ENCODE results near the gene ANKRD13A. TPM values are rescaled to one million over a fixed set of nuclear protein-coding genes. Genes with fewer than 3 reads are reported as not detected.
A peak's percentile ranks its signal among the peaks of the same experiment; 100 is the strongest.

Gene ANKRD13A
- total RNA-seq, 2 experiments from 2014 or later = 38.2 to 39.8 TPM

GRCh38 chr12:109995686-109996482, 3.3 kb upstream of the ANKRD13A start, which contains the start of gene GIT2:
Gene GIT2 (minus strand): TSS chr12:109996368. CDS start chr12:109996224, 144 bp downstream.
- H3K4me1 Mint-ChIP-seq = peaks cover 65% of the 10 kb centered on the region
- H3K4me3 Mint-ChIP-seq = peak within 1 kb of the TSS; percentile 99
- DNase-seq (peak; percentile 98), ATAC-seq (peak; percentile 85)
- intact Hi-C loops (cut with DNase I, micrococcal nuclease) = loop anchor here (1.0 to 5.0 kb wide), 15 partner anchors 9 to 781 kb away; partner anchors contain the start of genes ATP2A2 (in 1 of the 2), C12orf76 (in 1 of the 2), FAM216A (in 1 of the 2) and GLTP (in 1 of the 2)
- H3K9me3 Mint-ChIP-seq (ENCODE audit: low read depth) = no peaks in the 10 kb centered on the region
- no peaks in the 10 kb centered on the region for H3K27me3 Mint-ChIP-seq
- H3K27ac Mint-ChIP-seq = peak within 1 kb of the TSS; percentile 97
- ChIA-PET CTCF (interaction anchor here (0.8 kb wide), 1 partner anchor 406 kb away, joined by 3 read pairs; no protein-coding TSS in a partner anchor), POLR2A (no interaction called here)
- H3K36me3 Mint-ChIP-seq (ENCODE audit: low read depth) = peaks cover 12% of the 10 kb centered on the region

- ChIA-PET CTCF (interaction anchor here (0.6 to 1.2 kb wide), 2 partner anchors 29 to 566 kb away, joined by 3 read pairs; no protein-coding TSS in a partner anchor), POLR2A (no interaction called here)
- no peaks in the 10 kb centered on the region for H3K27me3 Mint-ChIP-seq
Observed at GRCh38 chr12:109996483-109996853, 2.8 kb upstream of the ANKRD13A start.

DNA sequence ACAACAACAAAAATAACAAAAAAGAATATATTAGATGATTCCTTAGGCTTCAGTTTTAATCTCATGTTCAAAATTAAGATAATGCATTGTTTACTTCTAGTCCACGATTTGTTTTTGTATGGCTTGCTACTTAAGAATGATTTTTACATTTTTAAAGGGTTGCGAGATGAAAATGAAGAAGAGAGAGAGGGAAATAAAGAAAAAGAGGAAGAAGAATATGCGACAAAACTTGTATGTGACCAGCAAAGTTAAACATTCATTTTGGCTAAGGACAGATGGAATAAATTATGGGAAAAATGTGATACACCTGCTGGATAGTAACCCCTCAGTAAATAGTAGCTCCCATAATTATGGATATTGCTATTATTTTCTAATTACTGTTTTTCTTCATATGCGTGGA, 1.8 kb upstream of the ANKRD13A start:
- Mint-ChIP-seq H3K36me3 (ENCODE audit: low read depth) (peaks cover 3% of the 10 kb centered on the region), H3K4me1 (peaks cover 70% of the 10 kb centered on the region), H3K4me3 (no peak overlapping the region), H3K27ac (no peak overlapping the region), H3K9me3 (ENCODE audit: low read depth) (no peaks in the 10 kb centered on the region), H3K27me3 (no peaks in the 10 kb centered on the region)
- intact Hi-C loops (cut with DNase I, micrococcal nuclease) = loop anchor here (2.0 to 5.0 kb wide), 5 partner anchors 40 to 779 kb away; partner anchors contain the start of genes ATP2A2 (in 1 of the 2), PPTC7 (in 1 of the 2), RAD9B (in 1 of the 2) and VPS29 (in 1 of the 2)
- no peak for DNase-seq
- ChIA-PET POLR2A (no interaction called here), CTCF (interaction anchor here (1.2 to 2.8 kb wide), 2 partner anchors 9 to 30 kb away, joined by 3 to 8 read pairs; no protein-coding TSS in a partner anchor)
- no peak for ATAC-seq

More at GRCh38 chr12:109996483-109996853, 2.8 kb upstream of the ANKRD13A start:
- peak overlapping the region; percentile 99 for H3K4me3 Mint-ChIP-seq
- no peak for DNase-seq
- intact Hi-C loops (cut with DNase I, micrococcal nuclease) = loop anchor here (1.0 to 5.0 kb wide), 13 partner anchors 9 to 780 kb away; partner anchors contain the start of genes ATP2A2 (in 1 of the 2), C12orf76 (in 1 of the 2), FAM216A (in 1 of the 2) and GLTP (in 1 of the 2)
- H3K9me3 Mint-ChIP-seq (ENCODE audit: low read depth) = no peaks in the 10 kb centered on the region
- ATAC-seq = no peak
- peaks cover 8% of the 10 kb centered on the region for H3K36me3 Mint-ChIP-seq (ENCODE audit: low read depth)
- H3K4me1 Mint-ChIP-seq = peaks cover 68% of the 10 kb centered on the region
- peak overlapping the region; percentile 90 for H3K27ac Mint-ChIP-seq

GRCh38 chr12:109998241-109998903, 858 bp upstream of the ANKRD13A start:
- intact Hi-C loops (cut with DNase I, micrococcal nuclease) = loop anchor here (5.0 kb wide), 3 partner anchors 39 to 584 kb away; partner anchors contain the start of genes ATP2A2 (in 1 of the 2) and PPTC7 (in 1 of the 2)
- POLR2A ChIA-PET = interaction anchor here (0.7 kb wide), 1 partner anchor 58 kb away, joined by 3 read pairs; no protein-coding TSS in a partner anchor
- no peaks in the 10 kb centered on the region for H3K27me3 Mint-ChIP-seq
- peak overlapping the region; percentile 98 for H3K27ac Mint-ChIP-seq
- peak overlapping the region; percentile 90 for H3K4me3 Mint-ChIP-seq
- ATAC-seq = no peak
- no peaks in the 10 kb centered on the region for H3K9me3 Mint-ChIP-seq (ENCODE audit: low read depth)
- peaks cover 69% of the 10 kb centered on the region for H3K4me1 Mint-ChIP-seq
- CTCF ChIA-PET = interaction anchor here (0.7 to 2.8 kb wide), 3 partner anchors 8 to 22 kb away, joined by 4 to 8 read pairs (median 4); no protein-coding TSS in a partner anchor
- H3K36me3 Mint-ChIP-seq (ENCODE audit: low read depth) = peaks cover 9% of the 10 kb centered on the region
- DNase-seq = no peak

- Mint-ChIP-seq H3K36me3 (ENCODE audit: low read depth) (peaks cover 11% of the 10 kb centered on the region), H3K27me3 (no peaks in the 10 kb centered on the region), H3K4me3 (peak overlapping the region; percentile 90), H3K27ac (peak overlapping the region; percentile 93), H3K4me1 (peaks cover 67% of the 10 kb centered on the region), H3K9me3 (ENCODE audit: low read depth) (no peaks in the 10 kb centered on the region)
- intact Hi-C loops (cut with DNase I, micrococcal nuclease) = loop anchor here (5.0 kb wide), 3 partner anchors 38 to 583 kb away; partner anchors contain the start of genes ATP2A2 (in 1 of the 2) and PPTC7 (in 1 of the 2)
- CTCF ChIA-PET = interaction anchor here (0.6 to 2.8 kb wide), 2 partner anchors 12 to 32 kb away, joined by 3 to 8 read pairs; no protein-coding TSS in a partner anchor
- POLR2A ChIA-PET = interaction anchor here (0.6 to 0.9 kb wide), 2 partner anchors 27 to 503 kb away, joined by 3 read pairs; partner anchors contain the start of gene RAD9B
- DNase-seq (peak; percentile 29), ATAC-seq (no peak)
Observed at GRCh38 chr12:109999649-109999971, 380 bp downstream of the ANKRD13A start.

DNA sequence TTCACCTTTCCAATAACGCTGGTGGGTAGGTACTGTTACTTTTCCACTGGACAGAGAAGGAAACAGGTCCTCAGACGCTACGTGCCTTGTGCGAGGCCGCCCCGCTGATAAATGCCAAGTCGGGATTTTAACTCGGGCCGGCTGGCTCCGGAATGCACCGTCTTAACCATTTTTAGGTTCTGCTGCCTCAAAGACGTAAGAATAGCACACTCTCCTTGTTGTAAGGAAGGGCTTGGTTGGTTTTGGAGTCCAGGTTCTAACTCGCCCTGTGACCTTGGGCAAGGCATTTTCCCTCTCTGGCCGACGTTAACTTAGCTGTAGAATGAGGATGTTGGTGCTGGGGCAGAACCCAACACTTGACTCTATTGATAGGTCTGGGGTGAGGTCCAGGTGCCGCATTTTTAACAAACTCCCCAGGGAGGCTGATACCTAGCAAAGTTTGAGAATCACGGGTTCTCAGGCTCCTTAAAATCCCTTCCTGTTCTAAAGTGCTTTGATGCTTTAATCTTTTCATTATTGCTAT, 814 bp downstream of the ANKRD13A start:
- Mint-ChIP-seq H3K27ac (peak overlapping the region; percentile 93), H3K4me1 (peaks cover 68% of the 10 kb centered on the region), H3K27me3 (no peaks in the 10 kb centered on the region), H3K4me3 (peak overlapping the region; percentile 90), H3K36me3 (ENCODE audit: low read depth) (peaks cover 11% of the 10 kb centered on the region), H3K9me3 (ENCODE audit: low read depth) (no peaks in the 10 kb centered on the region)
- no peak for ATAC-seq
- ChIA-PET POLR2A (no interaction called here), CTCF (interaction anchor here (0.8 to 2.8 kb wide), 2 partner anchors 11 to 12 kb away, joined by 3 to 8 read pairs; no protein-coding TSS in a partner anchor)
- peak; percentile 52 for DNase-seq
- intact Hi-C loops (cut with DNase I, micrococcal nuclease) = loop anchor here (5.0 kb wide), 3 partner anchors 37 to 582 kb away; partner anchors contain the start of genes ATP2A2 (in 1 of the 2) and PPTC7 (in 1 of the 2)

DNA sequence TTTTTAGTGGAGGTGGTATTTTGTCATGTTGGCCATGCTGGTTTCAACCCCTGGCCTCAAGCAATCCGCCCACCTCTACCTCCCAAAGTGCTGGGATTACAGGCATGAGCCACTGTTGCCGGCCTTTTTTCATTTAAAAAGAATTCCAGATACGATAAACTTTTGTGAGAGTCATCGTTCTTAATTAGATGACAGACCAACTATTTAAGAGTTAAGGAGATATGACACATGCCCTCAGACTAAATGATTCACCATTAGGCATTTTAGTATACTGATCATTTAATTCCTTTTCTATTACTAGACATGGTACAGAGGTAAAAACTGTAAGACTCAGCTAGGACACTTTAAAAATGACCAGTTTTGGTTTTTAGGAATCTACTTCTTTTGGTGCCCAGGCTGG, 2.4 kb downstream of the ANKRD13A start:
- POLR2A ChIA-PET = no interaction called here
- ATAC-seq (no peak), DNase-seq (no peak)
- H3K36me3 Mint-ChIP-seq (ENCODE audit: low read depth) = peaks cover 14% of the 10 kb centered on the region
- no peaks in the 10 kb centered on the region for H3K9me3 Mint-ChIP-seq (ENCODE audit: low read depth)
- H3K4me1 Mint-ChIP-seq = peaks cover 79% of the 10 kb centered on the region
- CTCF ChIA-PET = interaction anchor here (1.4 kb wide), 1 partner anchor 21 kb away, joined by 3 read pairs; no protein-coding TSS in a partner anchor
- H3K4me3 Mint-ChIP-seq = no peak overlapping the region
- no peak overlapping the region for H3K27ac Mint-ChIP-seq
- intact Hi-C loops (cut with DNase I, micrococcal nuclease) = no loop called here
- no peaks in the 10 kb centered on the region for H3K27me3 Mint-ChIP-seq

- DNase-seq (no peak), ATAC-seq (no peak)
- intact Hi-C loops (cut with DNase I, micrococcal nuclease) = no loop called here
- H3K9me3 Mint-ChIP-seq (ENCODE audit: low read depth) = peaks cover under 1% of the 10 kb centered on the region
- no peak overlapping the region for H3K4me3 Mint-ChIP-seq
- CTCF ChIA-PET = interaction anchor here (0.6 kb wide), 2 partner anchors 10 to 187 kb away, joined by 3 to 4 read pairs; no protein-coding TSS in a partner anchor
- H3K27ac Mint-ChIP-seq = peak overlapping the region; percentile 67
- POLR2A ChIA-PET = no interaction called here
- H3K36me3 Mint-ChIP-seq (ENCODE audit: low read depth) = peaks cover 15% of the 10 kb centered on the region
- peaks cover 78% of the 10 kb centered on the region for H3K4me1 Mint-ChIP-seq
- H3K27me3 Mint-ChIP-seq = no peaks in the 10 kb centered on the region
Observed at GRCh38 chr12:110002676-110003515, 3.7 kb downstream of the ANKRD13A start.

DNA sequence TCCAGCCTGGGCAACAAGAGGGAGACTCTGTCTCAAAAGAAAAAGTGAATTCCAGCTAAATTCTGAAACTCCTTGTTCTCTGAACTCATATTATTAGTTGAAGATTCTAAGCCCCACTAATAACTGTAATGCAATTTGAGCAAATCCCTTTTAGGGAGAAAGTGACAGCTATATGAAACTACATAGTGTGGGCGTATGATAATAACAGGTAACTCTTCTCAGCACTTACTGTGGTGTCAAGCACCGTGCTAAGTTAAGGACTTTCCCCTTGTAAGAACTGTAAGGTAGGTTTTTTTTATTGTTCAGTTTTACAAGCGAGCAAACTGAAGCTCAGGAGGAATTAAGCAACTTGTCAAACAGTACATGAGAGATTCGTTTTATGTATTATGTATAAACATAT, 5.4 kb downstream of the ANKRD13A start:
- ATAC-seq = peak; percentile 80
- Mint-ChIP-seq H3K27me3 (no peaks in the 10 kb centered on the region), H3K27ac (peak overlapping the region; percentile 73), H3K36me3 (ENCODE audit: low read depth) (peaks cover 22% of the 10 kb centered on the region), H3K4me3 (no peak overlapping the region), H3K4me1 (peaks cover 85% of the 10 kb centered on the region), H3K9me3 (ENCODE audit: low read depth) (peaks cover 3% of the 10 kb centered on the region)
- ChIA-PET CTCF (interaction anchor here (0.6 to 2.0 kb wide), 6 partner anchors 8 to 349 kb away, joined by 3 to 6 read pairs (median 3); no protein-coding TSS in a partner anchor), POLR2A (interaction anchor here (0.8 to 1.2 kb wide), 3 partner anchors 23 to 104 kb away, joined by 3 to 9 read pairs (median 4); no protein-coding TSS in a partner anchor)
- intact Hi-C loops (cut with DNase I, micrococcal nuclease) = no loop called here
- DNase-seq = no peak

All from activated CD4-positive, alpha-beta T cell treated with anti-CD3 and anti-CD28 coated beads for 36 hours (primary cell).